ENCODE measurements around the gene SBNO1.

The SBNO1 gene

GRCh38 chr12:123269896-123270213 lies 94.8 kb downstream of the SBNO1 start:
- no peak for TF ChIP-seq CTCF (IDR thresholded peaks at IDR 0.05; ENCODE audit: insufficient read depth, low read depth, low read length, missing control alignments)
- no peak for DNase-seq (ENCODE audit: low read depth)
- H3K4me3 ChIP-seq (ENCODE audit: low read length), result peak overlapping the region; percentile 75

- TF ChIP-seq CTCF (IDR thresholded peaks at IDR 0.05; ENCODE audit: insufficient read depth, low read depth, low read length, missing control alignments), result no peak
- peak overlapping the region; percentile 75 for H3K4me3 ChIP-seq (ENCODE audit: low read length)
- peak; percentile 48 for DNase-seq (ENCODE audit: low read depth)
Observed at GRCh38 chr12:123269395-123269892, 95.2 kb downstream of the SBNO1 start.

- TF ChIP-seq CTCF (IDR thresholded peaks at IDR 0.05; ENCODE audit: insufficient read depth, low read depth, low read length, missing control alignments), result no peak
- no peak overlapping the region for H3K4me3 ChIP-seq (ENCODE audit: low read length)
- DNase-seq (ENCODE audit: low read depth), result no peak
Observed at GRCh38 chr12:123268850-123269249, 95.8 kb downstream of the SBNO1 start.

- no peak for TF ChIP-seq CTCF (IDR thresholded peaks at IDR 0.05; ENCODE audit: insufficient read depth, low read depth, low read length, missing control alignments)
Observed at GRCh38 chr12:123267991-123268843, 96.4 kb downstream of the SBNO1 start.

GRCh38 chr12:123267335-123267920 lies 97.2 kb downstream of the SBNO1 start:
- no peak for DNase-seq (ENCODE audit: low read depth)
- H3K4me3 ChIP-seq (ENCODE audit: low read length), result no peak overlapping the region
- TF ChIP-seq CTCF (IDR thresholded peaks at IDR 0.05; ENCODE audit: insufficient read depth, low read depth, low read length, missing control alignments), result no peak

More at GRCh38 chr12:123267991-123268843, 96.4 kb downstream of the SBNO1 start:
- H3K4me3 ChIP-seq (ENCODE audit: low read length), result no peak overlapping the region
- no peak for DNase-seq (ENCODE audit: low read depth)

GRCh38 chr12:123266679-123267277 lies 97.9 kb downstream of the SBNO1 start:
- no peak overlapping the region for H3K4me3 ChIP-seq (ENCODE audit: low read length)
- TF ChIP-seq CTCF (IDR thresholded peaks at IDR 0.05; ENCODE audit: insufficient read depth, low read depth, low read length, missing control alignments), result no peak
- DNase-seq (ENCODE audit: low read depth), result no peak

Measured in epithelial cell of esophagus (primary cell).